ENCODE data around the gene B4GALNT2. TPM values are rescaled to one million over a fixed set of nuclear protein-coding genes. Genes with fewer than 3 reads are reported as not detected.
"Not testable (repeated sequence)": the region's sequence is repeated elsewhere in the genome, so short reads cannot be mapped to it uniquely, and the experiment has no call there.

Gene B4GALNT2
- total RNA-seq, 6 experiments from 2014 or later: 0.04 to 0.05 TPM; not detected in 4

- intact Hi-C loops (cut with DNase I): no loop called here
- ATAC-seq: no peak
Observed at GRCh38 chr17:49123061-49123460, 9.5 kb upstream of the B4GALNT2 start.

GRCh38 chr17:49125449-49125848, 7.1 kb upstream of the B4GALNT2 start:
- H3K4me3 ChIP-seq: no peak overlapping the region
- no peaks in the 10 kb centered on the region for H3K4me1 ChIP-seq
- ATAC-seq: no peak
- H3K36me3 ChIP-seq: no peaks in the 10 kb centered on the region
- WGBS (ENCODE audit: insufficient coverage, low coverage, low lambda C conversion rate, missing lambda C conversion rate): no CpG with 5 or more reads among the region's 32 CpGs
- no peak overlapping the region for H3K27ac ChIP-seq
- TF ChIP-seq CTCF (IDR thresholded peaks at IDR 0.05): no peak
- TF ChIP-seq POLR2A (IDR thresholded peaks at IDR 0.05): no peak
- H3K9me3 ChIP-seq: no peaks in the 10 kb centered on the region
- no peak for DNase-seq
- no peaks in the 10 kb centered on the region for H3K27me3 ChIP-seq
- intact Hi-C loops (cut with DNase I): no loop called here

More at GRCh38 chr17:49123061-49123460, 9.5 kb upstream of the B4GALNT2 start:
- WGBS (ENCODE audit: insufficient coverage, low coverage, low lambda C conversion rate, missing lambda C conversion rate): 29% methylated on average over 1 of the region's 1 CpG
- Histone ChIP-seq H3K36me3 (no peaks in the 10 kb centered on the region), H3K27me3 (no peaks in the 10 kb centered on the region), H3K9me3 (no peaks in the 10 kb centered on the region), H3K4me1 (no peaks in the 10 kb centered on the region), H3K4me3 (no peak overlapping the region), H3K27ac (no peak overlapping the region)
- no peak for DNase-seq
- TF ChIP-seq POLR2A (IDR thresholded peaks at IDR 0.05): no peak
- no peak for TF ChIP-seq CTCF (IDR thresholded peaks at IDR 0.05)

GRCh38 chr17:49126183-49126859, 6.2 kb upstream of the B4GALNT2 start:
- DNase-seq; H3K4me3 ChIP-seq; H3K36me3 ChIP-seq; H3K9me3 ChIP-seq; H3K4me1 ChIP-seq; H3K27ac ChIP-seq; intact Hi-C loops (cut with DNase I); H3K27me3 ChIP-seq: not testable (repeated sequence)
- WGBS (ENCODE audit: insufficient coverage, low coverage, low lambda C conversion rate, missing lambda C conversion rate): 49% methylated on average over 5 of the region's 10 CpGs
- ATAC-seq: peak in 1 of 4 donors; percentile 22

DNA sequence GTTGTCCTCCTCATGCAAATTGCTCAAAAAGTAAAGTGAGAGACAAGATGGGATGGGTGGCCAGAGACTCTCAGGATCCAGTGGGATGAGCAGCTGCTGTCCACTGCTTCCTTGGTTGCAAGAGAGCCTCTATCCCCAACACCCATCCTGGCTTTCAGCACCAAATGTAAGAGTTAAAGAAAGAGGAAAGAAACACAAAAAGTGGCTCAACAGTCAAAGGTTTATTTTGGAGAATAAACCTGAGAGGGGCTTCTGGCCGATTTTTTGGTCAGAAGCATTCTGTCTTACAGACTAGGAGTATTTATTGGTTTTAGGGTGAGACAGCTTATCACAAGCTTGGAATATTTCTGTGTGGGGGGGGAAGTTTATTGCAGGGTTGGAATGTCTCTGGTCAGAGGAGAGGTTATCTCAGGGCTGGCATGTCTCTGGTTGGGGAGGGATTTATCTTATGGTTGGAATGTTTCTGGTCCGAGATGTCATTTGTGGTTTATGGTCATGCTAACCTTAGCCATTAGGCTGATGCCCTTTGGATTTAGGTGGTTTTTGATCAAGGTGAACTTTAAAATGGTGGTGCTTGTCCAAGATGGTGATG, 3.1 kb upstream of the B4GALNT2 start:
- 11% methylated on average over 1 of the region's 2 CpGs for WGBS (ENCODE audit: insufficient coverage, low coverage, low lambda C conversion rate, missing lambda C conversion rate)
- intact Hi-C loops (cut with DNase I); H3K4me3 ChIP-seq; H3K4me1 ChIP-seq; DNase-seq; H3K27ac ChIP-seq; H3K27me3 ChIP-seq; ATAC-seq; H3K9me3 ChIP-seq; H3K36me3 ChIP-seq: not testable (repeated sequence)

DNA sequence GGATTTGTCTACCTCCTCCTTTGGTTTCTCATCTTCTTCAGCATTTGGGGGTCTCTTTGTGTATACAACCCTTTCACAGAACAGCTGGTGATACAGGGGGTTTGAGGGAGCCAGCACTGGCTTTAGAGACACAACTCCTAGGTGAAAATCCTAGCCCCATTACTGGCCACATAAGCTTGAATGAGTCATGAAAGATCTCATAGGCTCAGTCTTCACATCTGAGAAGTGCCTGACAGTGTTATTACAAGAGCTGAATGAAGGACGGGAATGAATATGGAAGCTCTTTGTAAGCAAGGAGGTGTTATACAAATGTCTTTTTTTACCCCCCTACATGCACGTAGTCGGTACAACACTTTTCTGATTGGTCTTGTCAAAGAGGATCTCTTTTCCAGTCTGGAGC, 1.7 kb upstream of the B4GALNT2 start:
- DNase-seq: no peak
- Histone ChIP-seq H3K4me3 (no peak overlapping the region), H3K27me3 (peaks cover 0 to 7% of the 10 kb centered on the region in 2 donors), H3K9me3 (no peaks in the 10 kb centered on the region), H3K4me1 (peaks cover 0 to 8% (median 0%) of the 10 kb centered on the region in 4 donors), H3K27ac (no peak overlapping the region), H3K36me3 (no peaks in the 10 kb centered on the region)
- WGBS (ENCODE audit: insufficient coverage, low coverage, low lambda C conversion rate, missing lambda C conversion rate): 72% methylated on average over 3 of the region's 3 CpGs
- ATAC-seq: no peak
- TF ChIP-seq CTCF (IDR thresholded peaks at IDR 0.05): no peak
- no peak for TF ChIP-seq POLR2A (IDR thresholded peaks at IDR 0.05)
- intact Hi-C loops (cut with DNase I): no loop called here

Data from right lobe of liver (tissue), 6 donors.